Breast epithelium (tissue), 3 donors: Measurements from ENCODE around the gene CDH4.

ENCODE experiments used
- POLR2A ChIP-seq: fragments of 450-650 bp; IDR thresholded peaks from one replicate; pipeline ENCODE4 v1.6.1; 2016; ENCODE audit warnings: antibody characterized with exemption, mild to moderate bottlenecking, moderate library complexity
- POLR2AphosphoS5 ChIP-seq, 3 donors: sonication (generic); formaldehyde crosslinking; IDR thresholded peaks; one replicate each; pipeline ENCODE4 v1.6.1; 2017; ENCODE audit warnings: antibody characterized with exemption in 3 of 3
- TF ChIP-seq, protein P1 (sequence below), 3 donors: fragments of 450-650 bp; IDR thresholded peaks; one replicate each; pipeline ENCODE4 v1.5.1; 2016 to 2017; ENCODE audit warnings: antibody characterized with exemption in 3 of 3, mild to moderate bottlenecking in 3 of 3, moderate library complexity in 3 of 3

DNA sequence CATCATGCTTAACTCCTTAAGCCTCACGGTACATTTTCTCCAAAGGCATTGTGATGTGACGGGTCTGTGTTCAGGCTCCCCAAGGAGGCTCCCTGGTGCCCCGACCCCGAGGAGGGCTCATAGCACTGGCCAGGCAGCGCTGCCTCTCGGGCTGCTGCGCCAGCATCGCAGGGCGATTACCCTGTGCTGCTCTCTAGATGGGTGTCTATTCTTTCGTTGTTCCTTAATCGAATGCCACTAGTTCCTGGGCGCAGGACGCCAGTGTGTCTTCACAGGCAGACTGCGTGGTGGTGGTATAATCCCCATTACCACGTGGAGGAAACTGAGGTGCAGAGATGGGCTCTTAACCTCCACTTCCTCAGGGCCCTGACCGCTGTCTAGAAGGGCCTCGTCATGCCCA, 267.4 kb downstream of the CDH4 start:
- TF ChIP-seq, protein P1, sequence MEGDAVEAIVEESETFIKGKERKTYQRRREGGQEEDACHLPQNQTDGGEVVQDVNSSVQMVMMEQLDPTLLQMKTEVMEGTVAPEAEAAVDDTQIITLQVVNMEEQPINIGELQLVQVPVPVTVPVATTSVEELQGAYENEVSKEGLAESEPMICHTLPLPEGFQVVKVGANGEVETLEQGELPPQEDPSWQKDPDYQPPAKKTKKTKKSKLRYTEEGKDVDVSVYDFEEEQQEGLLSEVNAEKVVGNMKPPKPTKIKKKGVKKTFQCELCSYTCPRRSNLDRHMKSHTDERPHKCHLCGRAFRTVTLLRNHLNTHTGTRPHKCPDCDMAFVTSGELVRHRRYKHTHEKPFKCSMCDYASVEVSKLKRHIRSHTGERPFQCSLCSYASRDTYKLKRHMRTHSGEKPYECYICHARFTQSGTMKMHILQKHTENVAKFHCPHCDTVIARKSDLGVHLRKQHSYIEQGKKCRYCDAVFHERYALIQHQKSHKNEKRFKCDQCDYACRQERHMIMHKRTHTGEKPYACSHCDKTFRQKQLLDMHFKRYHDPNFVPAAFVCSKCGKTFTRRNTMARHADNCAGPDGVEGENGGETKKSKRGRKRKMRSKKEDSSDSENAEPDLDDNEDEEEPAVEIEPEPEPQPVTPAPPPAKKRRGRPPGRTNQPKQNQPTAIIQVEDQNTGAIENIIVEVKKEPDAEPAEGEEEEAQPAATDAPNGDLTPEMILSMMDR (IDR thresholded peaks at IDR 0.05): no peak
- TF ChIP-seq POLR2A (no peak), POLR2AphosphoS5 (IDR thresholded peaks at IDR 0.05) (no peak)
